OCI-LY7 (cell line): ENCODE data around the gene AOC2.
"Not testable (repeated sequence)": the region's sequence is repeated elsewhere in the genome, so short reads cannot be mapped to it uniquely, and the experiment has no call there.

Experiments used
- EZH2phosphoT487 ChIP-seq: fragments of 200-600 bp; sonication (generic); IDR thresholded peaks from 2 replicates; pipeline ENCODE4 v1.6.1; 2018; ENCODE audit warnings: low read depth, borderline replicate concordance, mild to moderate bottlenecking, mixed run types, antibody characterized with exemption, low read length, moderate library complexity, mixed read lengths
- TF ChIP-seq, protein P1 (sequence below): fragments of 200-600 bp; sonication (generic); conservative IDR thresholded peaks from 2 replicates; pipeline ENCODE4 v1.5.1; 2014; ENCODE audit warnings: mild to moderate bottlenecking, antibody characterized with exemption, low read length, moderate library complexity, mixed read lengths

DNA sequence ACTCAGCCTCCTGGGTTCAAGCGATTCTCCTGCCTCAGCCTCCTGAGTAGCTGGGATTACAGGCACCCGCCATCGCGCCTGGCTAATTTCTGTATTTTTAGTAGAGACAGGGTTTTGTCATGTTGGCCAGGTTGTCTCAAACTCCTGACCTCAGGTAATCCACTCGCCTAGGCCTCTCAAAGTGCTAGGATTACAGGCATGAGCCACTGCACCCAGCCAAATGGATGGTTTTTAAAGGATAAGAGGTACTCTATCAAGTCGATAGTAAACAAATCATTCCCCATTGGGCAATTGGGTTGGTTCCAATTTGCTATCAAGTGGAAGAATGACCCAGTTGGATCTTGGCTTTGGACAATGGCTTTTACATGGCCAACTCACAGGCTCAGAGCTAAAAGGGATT is 37.3 kb downstream of the AOC2 start:
- TF ChIP-seq, protein P1, sequence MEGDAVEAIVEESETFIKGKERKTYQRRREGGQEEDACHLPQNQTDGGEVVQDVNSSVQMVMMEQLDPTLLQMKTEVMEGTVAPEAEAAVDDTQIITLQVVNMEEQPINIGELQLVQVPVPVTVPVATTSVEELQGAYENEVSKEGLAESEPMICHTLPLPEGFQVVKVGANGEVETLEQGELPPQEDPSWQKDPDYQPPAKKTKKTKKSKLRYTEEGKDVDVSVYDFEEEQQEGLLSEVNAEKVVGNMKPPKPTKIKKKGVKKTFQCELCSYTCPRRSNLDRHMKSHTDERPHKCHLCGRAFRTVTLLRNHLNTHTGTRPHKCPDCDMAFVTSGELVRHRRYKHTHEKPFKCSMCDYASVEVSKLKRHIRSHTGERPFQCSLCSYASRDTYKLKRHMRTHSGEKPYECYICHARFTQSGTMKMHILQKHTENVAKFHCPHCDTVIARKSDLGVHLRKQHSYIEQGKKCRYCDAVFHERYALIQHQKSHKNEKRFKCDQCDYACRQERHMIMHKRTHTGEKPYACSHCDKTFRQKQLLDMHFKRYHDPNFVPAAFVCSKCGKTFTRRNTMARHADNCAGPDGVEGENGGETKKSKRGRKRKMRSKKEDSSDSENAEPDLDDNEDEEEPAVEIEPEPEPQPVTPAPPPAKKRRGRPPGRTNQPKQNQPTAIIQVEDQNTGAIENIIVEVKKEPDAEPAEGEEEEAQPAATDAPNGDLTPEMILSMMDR: not testable (repeated sequence)
- not testable (repeated sequence) for TF ChIP-seq EZH2phosphoT487
